Pons (tissue), 1 donor: ENCODE data around the gene AGAP1.

Source experiments
- DNase-seq: peaks from one replicate; pipeline ENCODE4 v3.0.0-alpha.2; 2016; ENCODE audit warnings: low spot score

AGAP1 gene

DNA sequence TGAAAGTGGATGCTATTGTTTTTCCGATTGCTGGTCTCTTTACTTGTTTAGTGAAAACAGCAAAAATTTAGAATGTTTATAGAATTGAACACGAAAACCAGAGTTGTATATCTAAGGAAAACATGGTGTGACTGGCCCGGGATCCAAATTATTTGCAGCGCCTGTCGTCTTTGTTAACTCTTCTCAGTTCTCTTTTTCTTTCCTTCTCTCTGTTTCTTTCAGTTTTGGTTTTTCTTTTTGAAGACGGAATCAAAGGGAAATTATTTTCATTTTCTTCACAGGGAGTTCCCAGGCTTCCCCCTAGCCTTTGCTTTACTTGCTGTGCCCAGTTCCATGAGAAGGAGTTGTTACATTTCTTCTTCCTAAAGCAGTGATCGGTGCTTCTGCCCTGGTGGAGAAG is 76.0 kb downstream of the AGAP1 start:
- DNase-seq: no peak

DNA sequence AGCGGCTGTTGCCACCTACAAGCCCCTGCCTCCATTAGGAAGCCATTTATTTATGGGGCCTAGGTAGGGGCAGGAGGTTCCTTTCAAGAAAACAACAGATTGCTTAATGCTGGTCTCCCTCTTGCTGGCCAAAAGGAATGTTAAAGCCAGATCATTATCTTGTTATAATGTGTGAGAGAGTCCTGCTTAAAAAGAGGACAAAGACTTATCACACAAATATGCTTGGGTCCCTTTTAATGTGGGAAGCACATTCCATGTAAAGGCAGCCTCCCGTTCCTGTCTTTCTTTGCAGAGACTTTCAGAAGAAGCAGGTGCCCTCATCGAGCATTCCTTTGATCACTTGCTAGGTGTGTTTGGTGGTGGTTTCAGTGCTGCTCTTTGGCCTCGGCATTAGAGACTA is 76.4 kb downstream of the AGAP1 start:
- DNase-seq: no peak

DNA sequence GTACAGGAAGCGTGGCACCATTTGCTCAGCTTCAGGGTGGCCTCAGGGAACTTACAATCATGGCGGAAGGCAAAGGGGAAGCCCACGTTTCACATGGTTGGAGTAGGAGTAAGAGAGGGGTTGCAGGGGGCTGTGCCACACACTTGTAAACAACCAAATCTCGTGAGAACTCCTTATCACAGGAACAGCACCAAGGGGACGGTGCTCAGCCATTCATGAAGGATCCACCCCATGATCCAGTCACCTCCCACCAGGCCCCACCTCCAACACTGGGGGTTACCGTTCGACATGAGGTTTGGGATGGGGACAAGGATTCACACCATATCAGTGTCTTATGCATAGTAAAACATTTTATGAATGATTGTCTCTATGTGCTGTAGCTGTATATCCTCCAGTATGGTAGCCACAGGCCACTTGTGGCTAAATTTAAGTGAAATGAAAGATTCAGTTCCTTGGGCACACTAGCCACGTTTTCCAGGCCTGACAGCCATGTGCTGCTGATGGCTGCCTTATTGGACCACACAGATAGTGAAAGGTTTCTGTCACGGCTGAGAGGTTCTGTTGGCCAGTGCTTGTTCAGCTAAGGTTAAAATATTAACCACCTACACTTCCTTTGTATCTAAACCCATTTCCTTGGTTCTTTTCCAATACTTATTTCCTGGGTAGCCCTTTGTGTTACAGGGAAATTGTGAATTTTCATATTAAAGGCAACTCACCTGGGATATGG is 77.3 kb downstream of the AGAP1 start:
- no peak for DNase-seq

- DNase-seq: no peak
Measured at GRCh38 chr2:235572592-235572991, 78.7 kb downstream of the AGAP1 start.

GRCh38 chr2:235573331-235574221 is 79.7 kb downstream of the AGAP1 start:
- no peak for DNase-seq

- no peak for DNase-seq
Measured at GRCh38 chr2:235575431-235575830, 81.6 kb downstream of the AGAP1 start.

- no peak for DNase-seq
Measured at GRCh38 chr2:235575904-235576303, 82.1 kb downstream of the AGAP1 start.

DNA sequence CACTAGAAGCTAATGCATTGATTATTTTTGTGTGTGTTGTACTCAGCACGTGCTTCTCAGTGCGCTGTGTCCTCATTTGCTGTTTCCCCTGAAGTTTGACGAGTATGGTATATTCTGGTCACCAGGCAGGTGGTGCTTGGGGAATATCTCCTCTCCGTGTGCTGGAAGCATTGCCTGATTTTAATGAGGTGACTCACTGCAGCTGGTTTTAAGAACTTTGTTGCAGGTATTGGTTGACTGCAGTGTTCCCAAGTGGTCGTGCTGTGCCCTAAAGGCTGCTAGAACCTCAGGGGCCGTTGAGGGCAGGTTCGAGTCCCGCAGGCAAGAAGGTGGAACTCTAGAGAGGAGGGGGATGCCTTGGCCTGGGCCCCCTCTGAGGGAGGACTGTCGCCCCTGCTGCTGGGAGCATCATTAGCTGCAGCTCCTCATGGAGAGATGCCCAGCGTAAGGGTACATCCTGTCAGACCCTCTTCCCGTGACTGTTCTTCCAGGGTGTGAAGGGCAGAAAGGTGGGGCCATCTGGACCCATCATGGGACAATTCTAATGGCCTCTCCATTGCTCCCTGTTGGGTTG is 82.6 kb downstream of the AGAP1 start:
- no peak for DNase-seq

GRCh38 chr2:235577404-235578330 is 83.8 kb downstream of the AGAP1 start:
- peak; percentile 98 for DNase-seq

DNA sequence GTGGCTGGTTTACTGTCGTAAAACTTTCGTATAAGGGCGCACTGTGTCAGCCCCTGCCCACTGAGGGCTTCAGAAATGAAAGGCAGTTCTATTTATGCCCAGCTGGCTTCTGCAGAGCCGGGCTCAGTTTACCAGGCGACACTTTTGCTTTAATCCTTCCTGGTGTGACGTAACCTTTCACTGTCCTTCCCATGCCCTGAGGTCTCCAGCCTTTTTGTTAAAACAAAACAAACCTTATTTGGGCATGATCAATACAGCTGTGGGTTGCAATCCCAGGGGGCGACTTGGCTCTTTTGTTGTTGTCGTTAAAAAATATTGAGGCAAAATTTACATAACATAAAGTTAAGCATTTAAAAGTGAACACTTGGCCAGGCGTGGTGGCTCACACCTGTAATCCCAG is 85.3 kb downstream of the AGAP1 start:
- no peak for DNase-seq

DNA sequence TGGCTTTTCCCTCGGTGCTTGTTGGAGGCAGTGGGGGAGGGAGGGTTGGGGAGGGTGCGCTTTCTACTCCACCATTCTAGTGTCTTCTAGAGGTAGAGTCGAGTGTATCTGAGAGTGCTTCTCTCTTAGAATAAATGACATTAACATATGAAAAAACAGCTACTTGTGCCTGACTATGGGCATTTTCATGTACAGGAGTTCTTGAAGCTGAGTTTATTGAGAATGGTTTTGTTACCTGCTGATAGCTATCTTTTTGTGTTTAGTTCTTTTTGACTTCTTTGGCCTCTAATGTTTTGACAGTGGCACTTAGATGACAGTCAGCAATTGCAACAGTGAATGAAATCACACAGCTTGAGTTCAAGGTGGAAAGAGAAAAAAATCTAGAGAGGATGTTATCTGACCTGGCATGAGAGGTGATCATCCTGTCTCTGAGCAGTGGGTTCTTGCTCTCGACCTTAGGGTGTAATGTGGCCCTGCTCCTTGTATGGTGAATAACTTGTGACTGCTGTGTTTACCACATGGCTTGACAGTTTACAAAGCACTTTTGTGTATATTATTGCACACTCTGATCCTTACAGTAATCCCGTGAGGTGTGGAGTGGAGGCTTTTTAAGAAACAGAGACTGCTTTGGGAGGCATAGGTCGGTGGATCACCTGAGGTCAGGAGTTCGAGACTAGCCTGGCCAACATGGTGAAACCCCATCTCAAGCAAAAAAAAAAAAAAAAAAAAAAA is 86.7 kb downstream of the AGAP1 start:
- DNase-seq: no peak

- DNase-seq: no peak
Measured at GRCh38 chr2:235582081-235582686, 88.3 kb downstream of the AGAP1 start.

DNA sequence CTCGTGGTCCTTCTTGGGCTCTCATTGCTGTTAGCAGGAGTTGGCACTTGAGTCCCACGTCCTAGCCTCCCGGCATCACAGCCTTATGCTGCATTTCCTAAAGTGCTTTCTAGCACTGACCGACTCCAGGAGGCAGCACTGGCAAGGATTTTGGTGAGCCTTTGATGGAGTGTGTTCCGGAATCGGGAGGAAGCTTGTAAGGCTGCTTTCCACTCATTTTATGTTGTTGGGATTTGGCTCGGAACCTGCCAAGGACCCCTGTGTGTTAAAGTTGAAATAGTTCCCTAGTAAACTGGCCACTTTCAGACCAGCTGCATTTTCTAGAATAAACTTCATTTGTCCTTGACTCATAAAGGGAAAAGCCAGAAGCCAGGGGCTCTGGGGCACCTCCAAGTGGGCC is 88.9 kb downstream of the AGAP1 start:
- DNase-seq: no peak

DNA sequence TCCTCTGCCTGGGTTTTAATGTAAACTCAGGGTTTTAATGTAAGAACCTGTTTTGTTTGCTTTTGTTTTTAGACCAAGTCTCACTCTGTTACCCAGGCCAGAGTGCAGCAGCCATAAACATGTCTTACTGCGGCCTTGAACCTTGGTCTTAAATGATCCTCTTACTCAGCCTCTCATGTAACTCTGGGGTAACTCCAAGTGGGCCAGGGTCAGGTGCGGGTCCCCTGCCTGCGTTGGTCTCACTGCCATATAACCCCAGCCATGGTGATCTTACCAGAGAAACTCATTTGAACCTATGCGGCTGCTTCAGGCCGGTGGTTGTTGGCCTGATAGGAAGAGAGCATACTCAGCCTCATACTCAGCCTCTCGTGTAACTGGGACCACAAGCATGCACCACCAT is 89.3 kb downstream of the AGAP1 start:
- DNase-seq: no peak

DNA sequence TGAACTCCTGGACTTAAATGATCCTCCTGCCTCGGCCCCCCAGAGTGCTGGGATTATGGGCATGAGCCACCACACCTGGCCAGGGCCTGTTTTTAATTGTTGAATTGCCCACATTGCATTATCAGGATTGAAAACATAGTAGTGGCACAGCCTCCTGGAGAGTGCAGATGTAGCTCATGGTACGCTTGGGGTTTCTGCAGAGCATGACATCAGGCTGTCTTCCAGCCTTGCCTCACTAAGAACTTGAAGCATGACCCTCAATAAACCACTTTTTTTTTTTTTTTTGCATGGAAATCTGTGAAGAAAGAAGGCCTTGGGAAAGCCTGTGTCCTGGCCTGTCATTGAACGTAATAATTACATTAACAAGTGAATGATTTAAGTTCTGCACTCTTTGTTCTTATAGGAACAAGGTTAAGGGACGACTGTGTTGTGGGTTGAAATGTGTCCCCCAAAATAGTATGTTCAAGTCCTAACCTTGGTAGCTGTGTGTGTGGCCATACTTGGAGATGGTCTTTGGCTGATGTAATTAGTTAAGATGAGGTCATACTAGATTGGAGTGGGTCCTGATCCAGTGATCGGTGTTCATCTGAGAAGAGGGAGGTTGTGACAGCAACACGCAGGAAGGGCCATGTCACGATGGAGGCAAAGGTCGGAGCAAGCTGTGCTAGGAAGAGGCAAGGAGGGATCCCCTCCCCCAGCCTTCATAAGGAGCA is 90.2 kb downstream of the AGAP1 start:
- no peak for DNase-seq

- no peak for DNase-seq
Measured at GRCh38 chr2:235584638-235585007, 90.8 kb downstream of the AGAP1 start.

- no peak for DNase-seq
Measured at GRCh38 chr2:235587202-235587601, 93.4 kb downstream of the AGAP1 start.

DNA sequence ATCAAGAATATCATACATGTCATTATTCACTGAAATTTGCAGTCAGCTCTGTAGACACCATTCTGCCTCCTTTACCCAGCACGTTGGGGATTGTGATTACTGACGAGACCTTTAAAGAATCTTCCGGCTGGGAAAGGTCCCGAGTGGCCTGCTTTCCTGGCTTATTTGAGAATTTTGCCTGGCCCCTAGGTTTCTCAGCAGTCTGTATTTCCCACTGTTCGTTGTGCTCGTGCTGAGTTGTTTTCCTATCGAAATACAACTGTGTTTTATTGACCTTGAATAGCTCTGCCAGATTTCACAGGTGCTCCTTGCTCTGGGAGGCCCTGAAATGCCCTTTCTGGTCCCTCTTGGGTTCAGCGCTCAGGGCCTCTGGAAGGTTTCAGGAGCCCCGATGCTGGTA is 94.9 kb downstream of the AGAP1 start:
- no peak for DNase-seq

GRCh38 chr2:235591231-235591730 is 97.4 kb downstream of the AGAP1 start:
- no peak for DNase-seq

DNA sequence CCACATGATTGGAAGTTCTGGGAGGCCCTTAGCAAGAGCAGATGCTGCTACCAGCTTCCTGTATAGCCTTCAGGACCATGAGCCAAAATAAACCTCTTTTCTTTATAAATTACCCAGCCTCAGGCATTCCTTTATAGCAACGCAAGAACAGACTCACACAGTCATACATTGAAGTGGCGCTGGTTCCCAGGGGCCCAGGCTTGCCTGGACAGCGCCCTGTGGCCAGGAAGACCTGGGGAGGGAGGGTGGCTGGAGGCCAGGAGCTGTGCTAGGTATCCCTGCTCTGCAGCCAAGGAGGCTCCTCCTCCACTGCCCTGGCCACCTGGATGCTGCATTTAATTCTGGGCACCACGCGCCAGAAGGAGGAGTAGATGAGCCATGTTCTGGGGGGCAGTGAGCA is 98.1 kb downstream of the AGAP1 start:
- no peak for DNase-seq
